SK-N-SH treated with all-trans-retinoic acid at 6 μM for 48 hours (cell line): ENCODE data around the gene TSPAN9.

Experiments
- ATAC-seq: fragments of 200-7000 bp; cut with Tn5 transposase; 3 replicates; pipeline ENCODE4 v1.9.1; 2020; ENCODE audit warnings: mild to moderate bottlenecking, moderate library complexity
- ARNTL ChIP-seq: fragments of 450-650 bp; formaldehyde crosslinking; IDR thresholded peaks from 2 replicates; pipeline ENCODE4 v1.5.0; 2020; ENCODE audit warnings: low read depth, mild to moderate bottlenecking, moderate library complexity, borderline replicate concordance
- BACH2 ChIP-seq: fragments of 250-450 bp; sonication (Bioruptor Pico); IDR thresholded peaks from 2 replicates; pipeline ENCODE4 v1.9.0; 2021; ENCODE audit warnings: mild to moderate bottlenecking, borderline replicate concordance
- CSDC2 ChIP-seq: fragments of 250-450 bp; sonication (Bioruptor Pico); IDR thresholded peaks from 2 replicates; pipeline ENCODE4 v1.5.0; 2020; ENCODE audit warnings: mild to moderate bottlenecking, moderate library complexity
- ESRRG ChIP-seq: fragments of 250-450 bp; sonication (Bioruptor Pico); IDR thresholded peaks from 2 replicates; pipeline ENCODE4 v1.6.1; 2021; ENCODE audit warnings: mild to moderate bottlenecking
- ISL1 ChIP-seq: fragments of 250-450 bp; sonication (Bioruptor Pico); IDR thresholded peaks from 2 replicates; pipeline ENCODE4 v2.1.2; 2022; ENCODE audit warnings: mild to moderate bottlenecking, moderate library complexity
- OSR1 ChIP-seq: fragments of 250-450 bp; sonication (Bioruptor Pico); IDR thresholded peaks from 2 replicates; pipeline ENCODE4 v1.8.0; 2022; ENCODE audit warnings: moderate library complexity, mild to moderate bottlenecking, inconsistent platforms
- PPARA ChIP-seq: fragments of 250-450 bp; sonication (Bioruptor Pico); IDR thresholded peaks from 2 replicates; pipeline ENCODE4 v1.5.0; 2020; ENCODE audit warnings: mild to moderate bottlenecking, borderline replicate concordance
- RARB ChIP-seq: fragments of 250-450 bp; sonication (Bioruptor Pico); IDR thresholded peaks from 2 replicates; pipeline ENCODE4 v1.8.0; 2021; ENCODE audit warnings: mild to moderate bottlenecking, moderate library complexity
- SNAI2 ChIP-seq: fragments of 250-450 bp; sonication (Bioruptor Pico); IDR thresholded peaks from 2 replicates; pipeline ENCODE4 v1.5.0; 2020; ENCODE audit warnings: mild to moderate bottlenecking, moderate library complexity
- TCF4 ChIP-seq: fragments of 250-450 bp; sonication (Bioruptor Pico); IDR thresholded peaks from 2 replicates; pipeline ENCODE4 v1.8.0; 2021; ENCODE audit warnings: mild to moderate bottlenecking, moderate library complexity, borderline replicate concordance
- TOX ChIP-seq: fragments of 250-450 bp; sonication (Bioruptor Pico); IDR thresholded peaks from 2 replicates; pipeline ENCODE4 v1.8.0; 2021; ENCODE audit warnings: mild to moderate bottlenecking, moderate library complexity, borderline replicate concordance
- ZC3H10 ChIP-seq: fragments of 250-450 bp; sonication (Bioruptor Pico); IDR thresholded peaks from 2 replicates; pipeline ENCODE4 v1.5.1; 2021; ENCODE audit warnings: mild to moderate bottlenecking, moderate library complexity
- ZFP3 ChIP-seq: fragments of 250-450 bp; sonication (Bioruptor Pico); IDR thresholded peaks from 2 replicates; pipeline ENCODE4 v1.5.0; 2020; ENCODE audit warnings: mild to moderate bottlenecking, moderate library complexity
- ZFP30 ChIP-seq: fragments of 450-650 bp; formaldehyde crosslinking; IDR thresholded peaks from 2 replicates; pipeline ENCODE4 v1.5.0; 2022; ENCODE audit warnings: mild to moderate bottlenecking, moderate library complexity
- ZNF565 ChIP-seq: fragments of 450-650 bp; formaldehyde crosslinking; conservative IDR thresholded peaks from 2 replicates; pipeline ENCODE4 v1.5.0; 2020; ENCODE audit warnings: low read depth, mild to moderate bottlenecking, moderate library complexity
- ZNF70 ChIP-seq: fragments of 450-650 bp; formaldehyde crosslinking; IDR thresholded peaks from 2 replicates; pipeline ENCODE4 v1.5.0; 2020; ENCODE audit warnings: mild to moderate bottlenecking, moderate library complexity
- ZNF8 ChIP-seq: fragments of 450-650 bp; formaldehyde crosslinking; IDR thresholded peaks from 2 replicates; pipeline ENCODE4 v1.5.0; 2020; ENCODE audit warnings: mild to moderate bottlenecking, moderate library complexity
- TF ChIP-seq, protein P1 (sequence below): fragments of 250-450 bp; sonication (Bioruptor Pico); IDR thresholded peaks from 2 replicates; pipeline ENCODE4 v1.8.0; 2021; ENCODE audit warnings: low read depth, mild to moderate bottlenecking, moderate library complexity, borderline replicate concordance
- TF ChIP-seq, protein P2 (sequence below): fragments of 250-450 bp; sonication (Bioruptor Pico); IDR thresholded peaks from 2 replicates; pipeline ENCODE4 v1.5.0; 2020; ENCODE audit warnings: mild to moderate bottlenecking, moderate library complexity
- TF ChIP-seq, protein P3 (sequence below): fragments of 250-450 bp; sonication (Bioruptor Pico); IDR thresholded peaks from 2 replicates; pipeline ENCODE4 v1.8.0; 2020; ENCODE audit warnings: mild to moderate bottlenecking, moderate library complexity, borderline replicate concordance
- TF ChIP-seq, protein P4 (sequence below): fragments of 250-450 bp; sonication (Bioruptor Pico); IDR thresholded peaks from 2 replicates; pipeline ENCODE4 v1.5.1; 2020; ENCODE audit warnings: low read depth, mild to moderate bottlenecking, moderate library complexity

The TSPAN9 gene

DNA sequence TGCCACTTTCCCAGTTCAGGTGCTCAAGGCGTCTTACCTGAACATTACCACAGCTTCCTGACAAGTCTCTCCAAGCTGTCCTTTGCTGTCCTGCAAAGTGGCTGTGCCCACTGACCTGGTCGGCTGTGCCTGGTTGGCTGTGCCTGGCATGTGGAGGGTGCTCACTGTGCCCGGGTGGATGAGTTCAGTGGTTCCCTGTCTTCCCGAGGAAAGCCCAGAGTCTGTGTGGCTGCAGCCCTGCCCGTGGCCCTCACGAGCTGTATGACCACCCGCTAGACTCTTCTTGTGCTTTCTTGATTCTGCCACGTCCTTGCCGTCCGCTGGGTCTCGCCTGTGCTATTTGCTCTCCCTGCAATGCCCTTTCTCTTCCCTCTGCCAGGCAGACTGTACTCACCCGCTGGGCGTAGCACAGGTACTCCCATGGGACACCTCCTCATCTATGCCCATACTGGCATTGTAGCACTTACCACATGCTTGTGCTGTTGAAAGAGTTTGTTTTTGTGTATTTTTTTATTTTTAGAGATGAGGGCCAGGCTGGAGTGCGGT lies 95.9 kb downstream of the TSPAN9 start:
- TF ChIP-seq BACH2 (CRISPR knock-in tag) = no peak
- no peak for TF ChIP-seq ZFP3 (CRISPR knock-in tag)
- TF ChIP-seq, protein P1, sequence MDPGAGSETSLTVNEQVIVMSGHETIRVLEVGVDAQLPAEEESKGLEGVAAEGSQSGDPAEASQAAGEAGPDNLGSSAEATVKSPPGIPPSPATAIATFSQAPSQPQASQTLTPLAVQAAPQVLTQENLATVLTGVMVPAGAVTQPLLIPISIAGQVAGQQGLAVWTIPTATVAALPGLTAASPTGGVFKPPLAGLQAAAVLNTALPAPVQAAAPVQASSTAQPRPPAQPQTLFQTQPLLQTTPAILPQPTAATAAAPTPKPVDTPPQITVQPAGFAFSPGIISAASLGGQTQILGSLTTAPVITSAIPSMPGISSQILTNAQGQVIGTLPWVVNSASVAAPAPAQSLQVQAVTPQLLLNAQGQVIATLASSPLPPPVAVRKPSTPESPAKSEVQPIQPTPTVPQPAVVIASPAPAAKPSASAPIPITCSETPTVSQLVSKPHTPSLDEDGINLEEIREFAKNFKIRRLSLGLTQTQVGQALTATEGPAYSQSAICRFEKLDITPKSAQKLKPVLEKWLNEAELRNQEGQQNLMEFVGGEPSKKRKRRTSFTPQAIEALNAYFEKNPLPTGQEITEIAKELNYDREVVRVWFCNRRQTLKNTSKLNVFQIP (CRISPR knock-in tag) = no peak
- no peak for TF ChIP-seq OSR1
- no peak for TF ChIP-seq ZC3H10
- TF ChIP-seq TCF4 = no peak
- TF ChIP-seq TOX (CRISPR knock-in tag) = no peak
- no peak for TF ChIP-seq ARNTL
- no peak for TF ChIP-seq PPARA
- TF ChIP-seq, protein P2, sequence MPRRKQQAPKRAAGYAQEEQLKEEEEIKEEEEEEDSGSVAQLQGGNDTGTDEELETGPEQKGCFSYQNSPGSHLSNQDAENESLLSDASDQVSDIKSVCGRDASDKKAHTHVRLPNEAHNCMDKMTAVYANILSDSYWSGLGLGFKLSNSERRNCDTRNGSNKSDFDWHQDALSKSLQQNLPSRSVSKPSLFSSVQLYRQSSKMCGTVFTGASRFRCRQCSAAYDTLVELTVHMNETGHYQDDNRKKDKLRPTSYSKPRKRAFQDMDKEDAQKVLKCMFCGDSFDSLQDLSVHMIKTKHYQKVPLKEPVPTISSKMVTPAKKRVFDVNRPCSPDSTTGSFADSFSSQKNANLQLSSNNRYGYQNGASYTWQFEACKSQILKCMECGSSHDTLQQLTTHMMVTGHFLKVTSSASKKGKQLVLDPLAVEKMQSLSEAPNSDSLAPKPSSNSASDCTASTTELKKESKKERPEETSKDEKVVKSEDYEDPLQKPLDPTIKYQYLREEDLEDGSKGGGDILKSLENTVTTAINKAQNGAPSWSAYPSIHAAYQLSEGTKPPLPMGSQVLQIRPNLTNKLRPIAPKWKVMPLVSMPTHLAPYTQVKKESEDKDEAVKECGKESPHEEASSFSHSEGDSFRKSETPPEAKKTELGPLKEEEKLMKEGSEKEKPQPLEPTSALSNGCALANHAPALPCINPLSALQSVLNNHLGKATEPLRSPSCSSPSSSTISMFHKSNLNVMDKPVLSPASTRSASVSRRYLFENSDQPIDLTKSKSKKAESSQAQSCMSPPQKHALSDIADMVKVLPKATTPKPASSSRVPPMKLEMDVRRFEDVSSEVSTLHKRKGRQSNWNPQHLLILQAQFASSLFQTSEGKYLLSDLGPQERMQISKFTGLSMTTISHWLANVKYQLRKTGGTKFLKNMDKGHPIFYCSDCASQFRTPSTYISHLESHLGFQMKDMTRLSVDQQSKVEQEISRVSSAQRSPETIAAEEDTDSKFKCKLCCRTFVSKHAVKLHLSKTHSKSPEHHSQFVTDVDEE (CRISPR knock-in tag) = no peak
- TF ChIP-seq SNAI2 = no peak
- ATAC-seq = no peak

DNA sequence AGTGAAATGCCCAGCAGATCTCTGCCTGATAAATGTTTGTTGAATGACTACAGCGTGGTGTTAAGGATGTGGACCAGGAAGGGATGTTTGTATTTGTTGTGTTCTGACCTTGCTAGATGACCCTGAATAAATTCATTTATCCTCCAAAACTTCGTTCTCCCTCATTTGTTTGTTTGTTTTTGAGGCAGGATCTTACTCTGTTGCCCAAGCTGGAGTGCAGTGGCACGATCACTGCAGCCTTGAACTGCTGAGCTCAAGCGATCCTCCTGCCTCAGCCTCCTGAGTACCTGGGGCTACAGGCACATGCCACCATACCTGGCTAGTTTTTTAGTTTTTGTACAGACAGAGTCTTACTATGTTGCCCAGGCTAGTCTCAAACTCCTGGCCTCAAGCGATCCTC lies 96.7 kb downstream of the TSPAN9 start:
- TF ChIP-seq ZNF565 = no peak
- no peak for TF ChIP-seq TOX (CRISPR knock-in tag)
- TF ChIP-seq ESRRG = no peak
- TF ChIP-seq, protein P1 (CRISPR knock-in tag) = no peak
- TF ChIP-seq ZNF8 (CRISPR knock-in tag) = no peak
- no peak for TF ChIP-seq ZFP30 (CRISPR knock-in tag)
- TF ChIP-seq, protein P3, sequence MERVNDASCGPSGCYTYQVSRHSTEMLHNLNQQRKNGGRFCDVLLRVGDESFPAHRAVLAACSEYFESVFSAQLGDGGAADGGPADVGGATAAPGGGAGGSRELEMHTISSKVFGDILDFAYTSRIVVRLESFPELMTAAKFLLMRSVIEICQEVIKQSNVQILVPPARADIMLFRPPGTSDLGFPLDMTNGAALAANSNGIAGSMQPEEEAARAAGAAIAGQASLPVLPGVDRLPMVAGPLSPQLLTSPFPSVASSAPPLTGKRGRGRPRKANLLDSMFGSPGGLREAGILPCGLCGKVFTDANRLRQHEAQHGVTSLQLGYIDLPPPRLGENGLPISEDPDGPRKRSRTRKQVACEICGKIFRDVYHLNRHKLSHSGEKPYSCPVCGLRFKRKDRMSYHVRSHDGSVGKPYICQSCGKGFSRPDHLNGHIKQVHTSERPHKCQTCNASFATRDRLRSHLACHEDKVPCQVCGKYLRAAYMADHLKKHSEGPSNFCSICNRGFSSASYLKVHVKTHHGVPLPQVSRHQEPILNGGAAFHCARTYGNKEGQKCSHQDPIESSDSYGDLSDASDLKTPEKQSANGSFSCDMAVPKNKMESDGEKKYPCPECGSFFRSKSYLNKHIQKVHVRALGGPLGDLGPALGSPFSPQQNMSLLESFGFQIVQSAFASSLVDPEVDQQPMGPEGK (CRISPR knock-in tag) = no peak
- TF ChIP-seq, protein P4, sequence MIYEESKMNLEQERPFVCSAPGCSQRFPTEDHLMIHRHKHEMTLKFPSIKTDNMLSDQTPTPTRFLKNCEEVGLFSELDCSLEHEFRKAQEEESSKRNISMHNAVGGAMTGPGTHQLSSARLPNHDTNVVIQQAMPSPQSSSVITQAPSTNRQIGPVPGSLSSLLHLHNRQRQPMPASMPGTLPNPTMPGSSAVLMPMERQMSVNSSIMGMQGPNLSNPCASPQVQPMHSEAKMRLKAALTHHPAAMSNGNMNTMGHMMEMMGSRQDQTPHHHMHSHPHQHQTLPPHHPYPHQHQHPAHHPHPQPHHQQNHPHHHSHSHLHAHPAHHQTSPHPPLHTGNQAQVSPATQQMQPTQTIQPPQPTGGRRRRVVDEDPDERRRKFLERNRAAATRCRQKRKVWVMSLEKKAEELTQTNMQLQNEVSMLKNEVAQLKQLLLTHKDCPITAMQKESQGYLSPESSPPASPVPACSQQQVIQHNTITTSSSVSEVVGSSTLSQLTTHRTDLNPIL (CRISPR knock-in tag) = no peak
- no peak for TF ChIP-seq TCF4
- no peak for TF ChIP-seq RARB
- TF ChIP-seq, protein P2 (CRISPR knock-in tag) = no peak
- ATAC-seq = no peak

DNA sequence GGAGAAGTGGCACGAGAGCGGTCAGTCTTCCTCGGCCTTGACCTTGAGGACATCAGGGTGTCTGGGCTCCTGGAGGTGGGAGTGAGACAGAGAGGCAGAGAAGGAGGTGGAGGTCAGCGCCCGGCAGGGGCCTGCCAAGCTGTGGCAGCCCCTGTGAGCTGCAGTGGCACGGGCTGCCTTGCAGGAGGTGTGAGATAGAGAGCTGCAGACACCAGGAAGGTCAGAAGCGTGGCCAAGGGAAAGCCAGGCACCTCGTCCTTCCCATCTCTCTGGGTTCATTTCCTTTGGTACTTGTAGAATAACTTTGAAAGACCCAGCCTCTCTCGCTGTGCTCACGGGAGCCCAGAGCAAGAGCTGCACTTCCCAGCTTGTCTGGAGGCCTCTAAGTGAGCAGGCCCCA lies 98.1 kb downstream of the TSPAN9 start:
- no peak for ATAC-seq
- TF ChIP-seq ZNF70 = no peak
- TF ChIP-seq, protein P2 (CRISPR knock-in tag) = no peak
- TF ChIP-seq ISL1 (CRISPR knock-in tag) = no peak
- no peak for TF ChIP-seq ZFP3 (CRISPR knock-in tag)
- TF ChIP-seq RARB = no peak
- no peak for TF ChIP-seq TCF4
- TF ChIP-seq OSR1 = no peak
- TF ChIP-seq PPARA = no peak
- TF ChIP-seq TOX (CRISPR knock-in tag) = no peak
- TF ChIP-seq ZNF565 = no peak
- TF ChIP-seq CSDC2 (CRISPR knock-in tag) = no peak
- no peak for TF ChIP-seq ZNF8 (CRISPR knock-in tag)
- TF ChIP-seq SNAI2 = no peak
